Adrenal gland (tissue), 5 donors: ENCODE results near the gene NKAPD1.
"Not testable (repeated sequence)": the region's sequence is repeated elsewhere in the genome, so short reads cannot be mapped to it uniquely, and the experiment has no call there.

Experiments used
- POLR2A ChIP-seq, 2 donors: fragments of 450-650 bp; IDR thresholded peaks; one replicate each; pipeline ENCODE4 v1.6.1; 2017; ENCODE audit warnings: antibody characterized with exemption in 2 of 2, mild to moderate bottlenecking in 2 of 2, moderate library complexity in 1 of 2
- TF ChIP-seq, protein P1 (sequence below), 6 experiments: fragments of 450-650 bp in 4 of 6; fragments of 200-600 bp in 2 of 6; sonication (generic) in 1 of 6; IDR thresholded peaks; 1 replicate in 5 of 6; 2 replicates in 1 of 6; pipeline versions ENCODE4 v1.5.1 to v1.8.0; 2016 to 2021; ENCODE audit warnings: antibody characterized with exemption in 6 of 6, mild to moderate bottlenecking in 2 of 6, moderate library complexity in 1 of 6
- donor health status: DM: no; HTN: no; CAD: no.

GRCh38 chr11:112046647-112047046 lies 27.5 kb upstream of the NKAPD1 start:
- TF ChIP-seq, protein P1, sequence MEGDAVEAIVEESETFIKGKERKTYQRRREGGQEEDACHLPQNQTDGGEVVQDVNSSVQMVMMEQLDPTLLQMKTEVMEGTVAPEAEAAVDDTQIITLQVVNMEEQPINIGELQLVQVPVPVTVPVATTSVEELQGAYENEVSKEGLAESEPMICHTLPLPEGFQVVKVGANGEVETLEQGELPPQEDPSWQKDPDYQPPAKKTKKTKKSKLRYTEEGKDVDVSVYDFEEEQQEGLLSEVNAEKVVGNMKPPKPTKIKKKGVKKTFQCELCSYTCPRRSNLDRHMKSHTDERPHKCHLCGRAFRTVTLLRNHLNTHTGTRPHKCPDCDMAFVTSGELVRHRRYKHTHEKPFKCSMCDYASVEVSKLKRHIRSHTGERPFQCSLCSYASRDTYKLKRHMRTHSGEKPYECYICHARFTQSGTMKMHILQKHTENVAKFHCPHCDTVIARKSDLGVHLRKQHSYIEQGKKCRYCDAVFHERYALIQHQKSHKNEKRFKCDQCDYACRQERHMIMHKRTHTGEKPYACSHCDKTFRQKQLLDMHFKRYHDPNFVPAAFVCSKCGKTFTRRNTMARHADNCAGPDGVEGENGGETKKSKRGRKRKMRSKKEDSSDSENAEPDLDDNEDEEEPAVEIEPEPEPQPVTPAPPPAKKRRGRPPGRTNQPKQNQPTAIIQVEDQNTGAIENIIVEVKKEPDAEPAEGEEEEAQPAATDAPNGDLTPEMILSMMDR (IDR thresholded peaks at IDR 0.05), result not testable (repeated sequence)
- not testable (repeated sequence) for TF ChIP-seq POLR2A (IDR thresholded peaks at IDR 0.05)
